Fibroblast of skin of left quadriceps (primary cell): ENCODE measurements around the gene SERBP1.
A peak's percentile ranks its signal among the peaks of the same experiment; 100 is the strongest.
"Not testable (repeated sequence)": the region's sequence is repeated elsewhere in the genome, so short reads cannot be mapped to it uniquely, and the experiment has no call there.

Experiments used
- DNase-seq, 2 experiments: peaks; one replicate each; pipeline ENCODE4 v3.0.0-alpha.2; 2013; ENCODE audit warnings: low read depth in 2 of 2

The SERBP1 gene

GRCh38 chr1:67430358-67431155 is at the start of gene SERBP1:
TSS of gene SERBP1 (minus strand) at chr1:67430402. CDS start at chr1:67430300, 102 bp downstream.
- peak; percentile 91 for DNase-seq

- DNase-seq: no peak
Measured at GRCh38 chr1:67479146-67479891, 49.1 kb upstream of the SERBP1 start.

- DNase-seq: no peak
Measured at GRCh38 chr1:67476906-67477305, 46.7 kb upstream of the SERBP1 start.

GRCh38 chr1:67476006-67476482 is 45.8 kb upstream of the SERBP1 start:
- DNase-seq: no peak

GRCh38 chr1:67472056-67472455 is 41.9 kb upstream of the SERBP1 start:
- no peak for DNase-seq

GRCh38 chr1:67469431-67469830 is 39.2 kb upstream of the SERBP1 start:
- DNase-seq: no peak

GRCh38 chr1:67468066-67468718 is 38.0 kb upstream of the SERBP1 start:
- no peak for DNase-seq

GRCh38 chr1:67465375-67465774 is 35.2 kb upstream of the SERBP1 start:
- no peak for DNase-seq

- DNase-seq: no peak
Measured at GRCh38 chr1:67464746-67465145, 34.5 kb upstream of the SERBP1 start.

GRCh38 chr1:67464058-67464457 is 33.9 kb upstream of the SERBP1 start:
- DNase-seq: no peak

- no peak for DNase-seq
Measured at GRCh38 chr1:67463298-67463955, 33.2 kb upstream of the SERBP1 start.

GRCh38 chr1:67460676-67461500 is 30.7 kb upstream of the SERBP1 start:
- DNase-seq: no peak

- DNase-seq: no peak
Measured at GRCh38 chr1:67459068-67459467, 28.9 kb upstream of the SERBP1 start.

GRCh38 chr1:67458663-67459062 is 28.5 kb upstream of the SERBP1 start:
- DNase-seq: no peak

- no peak for DNase-seq
Measured at GRCh38 chr1:67457247-67457646, 27.0 kb upstream of the SERBP1 start.

- DNase-seq: no peak
Measured at GRCh38 chr1:67451815-67452214, 21.6 kb upstream of the SERBP1 start.

GRCh38 chr1:67451356-67451755 is 21.2 kb upstream of the SERBP1 start:
- DNase-seq: no peak

- DNase-seq: no peak
Measured at GRCh38 chr1:67446893-67447292, 16.7 kb upstream of the SERBP1 start.

- not testable (repeated sequence) for DNase-seq
Measured at GRCh38 chr1:67446014-67446413, 15.8 kb upstream of the SERBP1 start.

GRCh38 chr1:67441739-67442281 is 11.6 kb upstream of the SERBP1 start:
- no peak for DNase-seq

GRCh38 chr1:67441183-67441582 is 11.0 kb upstream of the SERBP1 start:
- no peak for DNase-seq
